ENCODE data around the gene PPP1CA. TPM values are rescaled to one million over a fixed set of nuclear protein-coding genes. Genes with fewer than 3 reads are reported as not detected.

Gene PPP1CA
- total and polyA plus RNA-seq, 2 donors (not counting 1 experiment from before 2014, with no cell fraction given) = 218 to 251 TPM

DNA sequence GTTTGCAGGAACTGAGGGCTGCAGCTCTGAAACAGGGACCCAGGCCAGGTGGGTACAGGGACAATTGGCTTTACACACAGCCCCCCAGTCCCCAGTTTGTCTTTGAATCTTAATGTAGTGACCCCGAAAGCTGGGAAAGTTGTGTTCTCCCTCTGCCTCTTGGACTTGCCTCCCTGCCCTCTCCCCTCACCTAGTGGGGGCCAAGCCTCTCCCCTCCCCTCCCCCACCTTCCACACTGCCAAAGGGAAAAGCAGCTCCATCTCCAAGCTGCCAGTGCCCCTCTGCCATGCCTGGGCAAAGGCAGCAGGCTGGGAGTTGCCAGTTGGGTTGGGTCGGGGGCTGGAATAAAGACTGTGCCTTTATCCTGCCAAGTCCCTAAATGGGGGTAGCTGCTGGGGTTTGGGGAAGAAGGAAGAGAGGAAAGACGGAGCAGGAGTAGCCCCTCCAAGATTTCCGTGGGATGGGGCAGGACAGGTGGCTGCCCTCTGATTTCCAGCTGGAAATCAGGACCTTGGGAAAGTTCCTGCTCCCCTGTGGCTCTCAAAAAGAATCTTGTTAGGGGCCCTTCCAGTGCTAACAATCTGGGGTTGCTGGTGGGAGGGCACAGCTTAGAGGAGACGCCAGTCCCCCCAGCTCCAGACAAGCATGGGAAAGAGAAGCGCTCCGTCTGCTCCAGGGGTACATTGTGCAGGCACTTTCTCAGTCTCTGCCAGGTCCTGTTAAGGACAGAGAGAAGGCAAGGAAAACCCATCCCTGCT lies 25.4 kb downstream of the PPP1CA start:
- intact Hi-C loops (cut with micrococcal nuclease) = no loop called here
- Mint-ChIP-seq H3K9me3 (ENCODE audit: insufficient read depth) (no peaks in the 10 kb centered on the region), H3K4me3 (no peak overlapping the region)

More for the DNA sequence above, 25.4 kb downstream of the PPP1CA start:
- Histone ChIP-seq H3K4me3 (ENCODE audit: control extremely low read depth in 1 of 5, extremely low read depth in 1 of 5, insufficient read depth in 1 of 5, low read depth in 2 of 5, low read length in 4 of 5) (no peak overlapping the region), H3K4me1 (ENCODE audit: control insufficient read depth in 2 of 2, insufficient read depth in 2 of 2, low read length in 2 of 2) (peaks cover 29 to 36% of the 10 kb centered on the region in 2 donors), H3K9ac (ENCODE audit: low read length) (no peak overlapping the region), H3K27ac (ENCODE audit: low read length in 2 of 2) (no peak overlapping the region), H4K20me1 (ENCODE audit: control insufficient read depth, insufficient read depth, low read length, poor library complexity, severe bottlenecking) (peaks cover 11% of the 10 kb centered on the region), H3K4me2 (replicated peaks; ENCODE audit: low read depth, low read length, poor library complexity, severe bottlenecking) (no peak overlapping the region), H2AFZ (ENCODE audit: insufficient read depth, low read depth, low read length, poor library complexity, severe bottlenecking) (no peak overlapping the region), H3K27me3 (replicated peaks in 1 of 4; ENCODE audit: control extremely low read depth in 1 of 4, control insufficient read depth in 3 of 4, insufficient read depth in 4 of 4, low read length in 3 of 4) (no peaks in the 10 kb centered on the region), H3K36me3 (replicated peaks in 1 of 2; ENCODE audit: control extremely low read depth in 1 of 2, control insufficient read depth in 1 of 2, extremely low read depth in 1 of 2, insufficient read depth in 2 of 2, low read length in 1 of 2) (no peaks in the 10 kb centered on the region), H3K79me2 (ENCODE audit: control insufficient read depth, insufficient read depth, low read length) (peaks cover 20% of the 10 kb centered on the region), H3K9me3 (ENCODE audit: control extremely low read depth in 1 of 3, control insufficient read depth in 2 of 3, insufficient read depth in 1 of 3, low read length in 2 of 3) (no peaks in the 10 kb centered on the region)
- Mint-ChIP-seq H3K27me3 (no peaks in the 10 kb centered on the region), H3K4me1 (peaks cover 37% of the 10 kb centered on the region), H3K27ac (peak overlapping the region; percentile 64)
- ChIA-PET POLR2A (interaction anchor here (0.6 to 14.2 kb wide), 4 partner anchors 21 to 53 kb away, joined by 3 to 323 read pairs (median 4); partner anchors contain the start of gene POLD4), CTCF (interaction anchor here (1.0 to 42.2 kb wide), 4 partner anchors 10 to 91 kb away, joined by 3 to 2379 read pairs (median 13); partner anchors contain the start of genes CLCF1 and POLD4)
- DNase-seq (no peak), ATAC-seq (ENCODE audit: low read depth) (no peak)
- WGBS (ENCODE audit: insufficient coverage) = 98% methylated on average over 7 of the region's 7 CpGs
- TF ChIP-seq EZH2 (IDR thresholded peaks at IDR 0.05; ENCODE audit: borderline replicate concordance, insufficient read depth, low read depth, low read length, poor library complexity, severe bottlenecking) = no peak
- TF ChIP-seq, protein P1, sequence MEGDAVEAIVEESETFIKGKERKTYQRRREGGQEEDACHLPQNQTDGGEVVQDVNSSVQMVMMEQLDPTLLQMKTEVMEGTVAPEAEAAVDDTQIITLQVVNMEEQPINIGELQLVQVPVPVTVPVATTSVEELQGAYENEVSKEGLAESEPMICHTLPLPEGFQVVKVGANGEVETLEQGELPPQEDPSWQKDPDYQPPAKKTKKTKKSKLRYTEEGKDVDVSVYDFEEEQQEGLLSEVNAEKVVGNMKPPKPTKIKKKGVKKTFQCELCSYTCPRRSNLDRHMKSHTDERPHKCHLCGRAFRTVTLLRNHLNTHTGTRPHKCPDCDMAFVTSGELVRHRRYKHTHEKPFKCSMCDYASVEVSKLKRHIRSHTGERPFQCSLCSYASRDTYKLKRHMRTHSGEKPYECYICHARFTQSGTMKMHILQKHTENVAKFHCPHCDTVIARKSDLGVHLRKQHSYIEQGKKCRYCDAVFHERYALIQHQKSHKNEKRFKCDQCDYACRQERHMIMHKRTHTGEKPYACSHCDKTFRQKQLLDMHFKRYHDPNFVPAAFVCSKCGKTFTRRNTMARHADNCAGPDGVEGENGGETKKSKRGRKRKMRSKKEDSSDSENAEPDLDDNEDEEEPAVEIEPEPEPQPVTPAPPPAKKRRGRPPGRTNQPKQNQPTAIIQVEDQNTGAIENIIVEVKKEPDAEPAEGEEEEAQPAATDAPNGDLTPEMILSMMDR (IDR thresholded peaks at IDR 0.05) = no peak

All from B cell (primary cell).